ENCODE results near the gene ZNF775. TPM values are rescaled to one million over a fixed set of nuclear protein-coding genes. Genes with fewer than 3 reads are reported as not detected.

The ZNF775 gene
- 6.6 and 22.2 TPM in 2 replicates for total RNA-seq

DNA sequence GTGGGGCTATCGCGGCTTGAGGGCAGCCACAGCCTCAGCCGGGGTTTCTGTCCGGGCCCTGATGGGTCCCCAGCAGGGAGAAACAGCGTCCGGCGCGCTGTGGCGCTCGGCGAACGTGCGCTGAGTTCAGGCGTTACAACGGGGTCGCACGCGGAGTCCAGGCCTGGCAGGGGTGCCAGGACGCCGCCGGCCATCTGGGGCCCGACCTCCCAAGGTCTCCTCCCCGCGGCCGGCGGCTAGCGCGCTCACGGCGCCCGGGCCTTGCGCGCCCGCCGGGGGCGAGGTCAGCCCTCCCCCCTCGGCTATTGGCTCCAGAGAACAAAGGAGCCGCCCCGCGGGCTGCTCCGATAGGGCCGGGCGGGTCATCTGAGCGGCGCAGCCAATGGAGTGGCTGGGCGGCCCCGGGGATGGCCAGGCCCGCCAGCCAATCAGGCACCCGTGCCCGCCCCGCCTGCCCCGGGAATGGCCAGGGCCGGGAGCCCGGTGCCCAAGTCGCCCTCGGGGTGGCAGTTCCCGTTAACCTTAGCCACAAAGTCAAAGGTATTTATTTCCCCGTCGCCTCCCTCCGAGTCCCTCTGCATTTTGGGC is at the start of gene ZNF775:
TSS of gene ZNF775 (plus strand) at position 478 of the 588 bp plus-strand sequence. CDS start 9,141 bp downstream, outside the sequence.

GRCh38 chr7:150341263-150342120 is 37.6 kb upstream of the ZNF775 start, which contains the start of gene RARRES2:
RARRES2 (minus strand) TSS chr7:150341629; CDS start chr7:150340609, 1,020 bp downstream.

DNA sequence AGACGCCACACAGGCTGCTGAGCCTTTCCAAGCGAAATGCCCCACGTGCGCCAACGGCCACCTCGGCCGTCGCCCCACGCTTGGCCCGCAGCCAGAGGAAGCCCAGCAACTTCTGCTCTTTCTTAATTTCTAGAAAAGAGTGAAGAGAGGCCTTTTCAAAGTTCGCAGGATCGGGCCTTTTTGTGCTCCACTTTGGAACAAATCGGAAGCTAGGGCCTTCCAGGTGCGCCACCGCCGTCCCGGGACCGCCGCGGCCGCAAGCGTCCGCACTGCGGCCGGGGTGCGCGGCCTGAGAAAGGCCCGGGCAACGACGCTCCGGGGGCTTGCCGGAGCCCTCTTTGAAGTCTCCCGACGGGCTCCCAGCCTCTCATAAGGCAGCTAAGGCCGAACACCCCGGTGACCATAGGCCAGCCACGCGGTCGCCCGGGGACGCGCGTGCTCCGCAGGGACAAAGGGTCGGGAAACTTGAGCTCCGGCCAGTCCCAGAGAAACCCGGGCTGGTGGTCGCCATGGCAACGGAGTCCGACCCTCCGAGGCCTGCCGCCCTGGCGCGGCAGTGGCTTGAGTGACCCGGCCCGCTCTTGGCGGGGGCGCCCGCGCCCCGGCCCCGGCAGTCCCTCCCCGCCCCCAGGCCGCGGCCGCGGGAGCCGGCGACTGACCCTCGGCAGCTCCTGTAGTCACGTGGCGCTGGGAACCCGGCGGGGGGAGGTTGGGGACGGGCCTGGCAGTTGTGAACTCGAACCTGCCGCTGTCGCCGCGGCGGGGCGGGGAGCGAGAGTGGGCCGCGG is 10.8 kb upstream of the ZNF775 start, which contains the start of gene REPIN1:
TSS of gene REPIN1 (plus strand) at position 727 of the 788 bp plus-strand sequence. CDS start 890 bp downstream, outside the sequence.

Other genes with a start within 250 kb of the ZNF775 start
- gene LRRC61, start 56.0 kb upstream of the ZNF775 start, total RNA-seq = 1.2 and 11.8 TPM in 2 replicates
- 0.16 and 0.39 TPM in 2 replicates for gene ACTR3C, start 55.8 kb upstream of the ZNF775 start, total RNA-seq
- 44.9 and 377 TPM in 2 replicates for gene RARRES2, start 37.7 kb upstream of the ZNF775 start, total RNA-seq
- gene REPIN1, start 10.5 kb upstream of the ZNF775 start, total RNA-seq = 76.7 and 149 TPM in 2 replicates
- under 0.01 and 0.39 TPM in 2 replicates for gene GIMAP8, start 71.3 kb downstream of the ZNF775 start, total RNA-seq
- 0.13 TPM in 1 of 2 replicates, not detected in the other for gene GIMAP7, start 135.5 kb downstream of the ZNF775 start, total RNA-seq
- gene GIMAP4, start 188.1 kb downstream of the ZNF775 start, total RNA-seq = 1.4 TPM in 1 of 2 replicates, not detected in the other

Measured in epithelial cell of alveolus of lung (primary cell).